ENCODE measurements around the gene ABCC11. TPM values are rescaled to one million over a fixed set of nuclear protein-coding genes. Genes with fewer than 3 reads are reported as not detected.

ABCC11 gene
- total RNA-seq, 1 donor from 2014 or later = not detected

- no peak for DNase-seq (ENCODE audit: extremely low spot score in 2 of 2)
Observed at GRCh38 chr16:48146710-48147109, 100.6 kb downstream of the ABCC11 start.

GRCh38 chr16:48146131-48146530 is 101.2 kb downstream of the ABCC11 start:
- intact Hi-C loops (cut with DNase I) = no loop called here
- Histone ChIP-seq H3K4me1 (no peaks in the 10 kb centered on the region), H3K4me3 (no peak overlapping the region), H3K9me3 (no peaks in the 10 kb centered on the region), H3K36me3 (no peaks in the 10 kb centered on the region), H3K27ac (no peak overlapping the region), H3K27me3 (no peaks in the 10 kb centered on the region)
- DNase-seq (ENCODE audit: extremely low spot score in 2 of 2) = no peak
- TF ChIP-seq POLR2AphosphoS5 (IDR thresholded peaks at IDR 0.05; ENCODE audit: insufficient read depth in 1 of 2, low read depth in 1 of 2) (no peak), POLR2A (IDR thresholded peaks at IDR 0.05) (no peak), CTCF (IDR thresholded peaks at IDR 0.05) (no peak)

More at GRCh38 chr16:48146710-48147109, 100.6 kb downstream of the ABCC11 start:
- H3K27ac ChIP-seq = no peak overlapping the region
- H3K4me3 ChIP-seq = no peak overlapping the region
- no peaks in the 10 kb centered on the region for H3K9me3 ChIP-seq
- intact Hi-C loops (cut with DNase I) = no loop called here
- no peak for TF ChIP-seq POLR2AphosphoS5 (IDR thresholded peaks at IDR 0.05; ENCODE audit: insufficient read depth in 1 of 2, low read depth in 1 of 2)
- no peak for TF ChIP-seq POLR2A (IDR thresholded peaks at IDR 0.05)
- TF ChIP-seq CTCF (IDR thresholded peaks at IDR 0.05) = no peak
- no peaks in the 10 kb centered on the region for H3K4me1 ChIP-seq
- no peaks in the 10 kb centered on the region for H3K27me3 ChIP-seq
- H3K36me3 ChIP-seq = no peaks in the 10 kb centered on the region

- no peak for TF ChIP-seq POLR2AphosphoS5 (IDR thresholded peaks at IDR 0.05; ENCODE audit: insufficient read depth in 1 of 2, low read depth in 1 of 2)
- no peak for TF ChIP-seq POLR2A (IDR thresholded peaks at IDR 0.05)
- no peak for TF ChIP-seq CTCF (IDR thresholded peaks at IDR 0.05)
- H3K4me1 ChIP-seq = no peaks in the 10 kb centered on the region
- H3K9me3 ChIP-seq = no peaks in the 10 kb centered on the region
- no peak overlapping the region for H3K27ac ChIP-seq
- intact Hi-C loops (cut with DNase I) = no loop called here
- no peak overlapping the region for H3K4me3 ChIP-seq
- H3K36me3 ChIP-seq = no peaks in the 10 kb centered on the region
- H3K27me3 ChIP-seq = no peaks in the 10 kb centered on the region
- no peak for DNase-seq (ENCODE audit: extremely low spot score in 2 of 2)
Observed at GRCh38 chr16:48143812-48144368, 103.4 kb downstream of the ABCC11 start.

GRCh38 chr16:48140821-48141220 is 106.5 kb downstream of the ABCC11 start:
- H3K27me3 ChIP-seq = no peaks in the 10 kb centered on the region
- TF ChIP-seq POLR2AphosphoS5 (IDR thresholded peaks at IDR 0.05; ENCODE audit: insufficient read depth in 1 of 2, low read depth in 1 of 2) (no peak), POLR2A (IDR thresholded peaks at IDR 0.05) (no peak), CTCF (IDR thresholded peaks at IDR 0.05) (no peak)
- intact Hi-C loops (cut with DNase I) = no loop called here
- DNase-seq (ENCODE audit: extremely low spot score in 2 of 2) = no peak
- no peak overlapping the region for H3K4me3 ChIP-seq
- no peaks in the 10 kb centered on the region for H3K36me3 ChIP-seq
- no peaks in the 10 kb centered on the region for H3K9me3 ChIP-seq
- H3K4me1 ChIP-seq = no peaks in the 10 kb centered on the region
- no peak overlapping the region for H3K27ac ChIP-seq

- intact Hi-C loops (cut with DNase I) = no loop called here
- Histone ChIP-seq H3K4me1 (no peaks in the 10 kb centered on the region), H3K27ac (no peak overlapping the region), H3K27me3 (no peaks in the 10 kb centered on the region), H3K9me3 (no peaks in the 10 kb centered on the region), H3K4me3 (no peak overlapping the region), H3K36me3 (no peaks in the 10 kb centered on the region)
- DNase-seq (ENCODE audit: extremely low spot score in 2 of 2) = no peak
- no peak for TF ChIP-seq POLR2AphosphoS5 (IDR thresholded peaks at IDR 0.05; ENCODE audit: insufficient read depth in 1 of 2, low read depth in 1 of 2)
- no peak for TF ChIP-seq POLR2A (IDR thresholded peaks at IDR 0.05)
- no peak for TF ChIP-seq CTCF (IDR thresholded peaks at IDR 0.05)
Observed at GRCh38 chr16:48139517-48139916, 107.8 kb downstream of the ABCC11 start.

All from vagina (tissue), 2 donors.